NCI-H146 (cell line): ENCODE measurements around the gene DNMT1.

Experiments
- DNase-seq: peaks from one replicate; lab custom pipeline; 2025; lab: John Stamatoyannopoulos, UW

DNMT1 gene

DNA sequence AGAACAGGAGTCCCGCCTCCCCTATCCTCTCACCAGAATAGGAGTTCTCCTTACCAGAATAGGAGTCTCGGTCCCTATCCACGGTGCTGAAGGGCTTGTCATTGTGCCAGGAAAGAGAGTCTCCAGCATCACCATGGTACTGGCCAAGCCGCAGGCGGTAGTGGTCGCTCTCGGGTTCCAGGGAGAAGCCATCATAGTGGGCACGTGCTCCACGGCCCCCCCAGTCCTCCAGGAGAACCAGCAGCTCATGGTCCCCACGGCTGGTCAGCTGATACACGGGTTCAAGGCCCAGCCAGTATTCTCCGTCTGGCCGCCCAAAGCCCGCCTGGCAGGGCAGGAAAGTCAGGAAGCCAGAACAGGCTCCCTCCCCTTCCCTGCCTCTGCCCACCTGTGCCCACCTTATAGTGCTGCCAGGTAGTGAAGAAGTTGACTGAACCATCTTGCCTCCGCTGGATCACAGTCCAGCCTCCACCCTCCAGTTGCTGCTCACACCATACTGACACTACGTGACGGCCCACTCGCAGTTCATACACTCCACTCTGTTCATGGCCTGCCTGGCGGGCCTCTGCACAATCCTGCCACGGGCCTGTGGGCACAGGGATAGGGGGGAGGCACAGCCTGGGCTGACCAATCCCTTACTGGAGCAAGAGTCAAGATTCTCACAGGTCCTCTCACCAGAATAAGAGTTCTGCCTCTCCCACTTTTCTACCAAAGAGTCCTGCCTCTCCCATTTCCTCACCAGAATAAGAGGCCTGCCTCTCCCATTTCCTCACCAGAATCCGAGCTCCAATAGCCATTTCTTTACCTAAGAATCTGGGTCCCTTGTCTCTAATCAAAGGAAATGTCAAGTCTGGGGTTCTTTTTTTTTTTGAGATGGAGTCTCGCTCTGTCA lies 101.2 kb downstream of the DNMT1 start:
- DNase-seq: no peak

DNA sequence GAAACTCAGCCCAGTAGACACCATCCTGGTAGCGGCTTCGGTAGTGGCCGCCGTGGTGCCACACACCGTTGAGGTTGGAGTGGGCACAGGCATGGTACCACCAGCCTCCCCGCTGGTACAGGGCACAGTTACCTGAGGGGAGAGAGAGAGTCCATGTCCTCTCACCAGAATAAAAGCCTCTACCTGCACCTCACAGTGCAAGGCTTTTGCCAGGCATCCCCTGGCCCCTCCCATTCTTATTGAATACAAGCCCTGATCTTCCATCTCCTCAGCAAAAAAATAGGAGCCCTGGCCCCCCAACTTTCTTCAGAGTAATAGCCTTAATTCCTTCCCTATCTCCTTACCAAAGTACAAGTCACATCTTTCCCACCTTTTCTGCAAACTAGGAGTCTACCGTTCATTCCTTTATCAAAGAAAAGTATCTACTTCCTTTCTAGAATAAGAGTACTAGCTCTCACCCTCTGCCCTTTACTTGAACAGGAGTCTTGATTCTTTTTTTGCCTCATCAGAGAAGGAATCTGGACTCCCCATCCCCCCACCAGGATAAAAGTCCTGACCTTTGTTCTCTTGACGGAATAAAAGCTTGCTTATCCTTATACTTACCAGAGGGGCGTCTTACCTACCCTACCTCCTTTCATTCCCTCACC lies 102.0 kb downstream of the DNMT1 start:
- no peak for DNase-seq

DNA sequence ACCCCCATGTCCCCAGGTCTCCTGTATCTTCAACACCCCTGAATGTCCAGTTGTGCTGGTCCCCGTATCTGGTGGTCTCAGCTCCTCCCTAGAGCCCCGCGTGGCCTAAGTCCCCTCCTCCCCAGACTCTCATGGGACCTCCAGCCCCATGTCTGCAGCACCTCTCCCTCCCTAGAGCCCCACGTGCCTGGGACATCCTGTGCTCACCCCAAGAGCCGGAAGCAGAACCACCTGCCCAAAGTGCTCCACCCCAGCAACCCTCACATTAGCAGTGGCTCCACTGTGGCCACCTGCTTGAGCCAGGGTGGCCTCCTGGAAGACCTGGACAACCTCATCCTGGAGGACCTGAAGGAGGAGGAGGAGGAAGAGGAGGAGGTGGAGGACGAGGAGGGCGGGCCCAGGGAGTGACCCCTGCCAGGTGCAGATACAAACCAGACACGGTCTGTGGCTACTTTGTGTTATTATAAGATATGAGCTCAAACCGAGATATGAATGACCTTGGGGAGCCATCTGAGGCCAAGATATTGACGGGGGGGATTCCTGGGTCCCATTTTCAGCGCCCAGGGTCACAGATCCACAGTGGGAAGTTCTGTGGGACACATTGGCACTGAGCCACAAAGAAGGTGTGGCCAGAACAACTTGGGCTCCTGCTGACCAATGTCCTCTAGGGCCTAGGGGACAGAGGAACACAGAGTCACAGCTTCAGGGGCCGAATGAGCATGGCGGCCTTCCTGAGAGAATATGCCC lies 102.7 kb downstream of the DNMT1 start:
- no peak for DNase-seq

DNA sequence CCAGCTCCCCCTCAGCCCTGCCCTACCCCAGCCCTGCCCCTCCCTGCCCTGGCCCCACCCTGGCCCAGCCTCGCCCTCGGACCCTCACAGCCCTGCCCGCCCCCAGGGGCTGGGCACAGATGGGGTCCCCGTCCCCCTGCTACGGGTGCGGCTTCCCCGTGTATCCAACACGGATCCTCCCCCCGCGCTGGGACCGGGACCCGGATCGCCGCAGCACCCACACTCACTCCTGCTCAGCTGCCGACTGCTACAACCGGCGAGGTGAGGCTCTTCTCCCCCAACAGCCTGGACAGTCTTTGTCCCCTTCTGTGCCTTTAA lies 103.4 kb downstream of the DNMT1 start:
- DNase-seq: no peak

DNA sequence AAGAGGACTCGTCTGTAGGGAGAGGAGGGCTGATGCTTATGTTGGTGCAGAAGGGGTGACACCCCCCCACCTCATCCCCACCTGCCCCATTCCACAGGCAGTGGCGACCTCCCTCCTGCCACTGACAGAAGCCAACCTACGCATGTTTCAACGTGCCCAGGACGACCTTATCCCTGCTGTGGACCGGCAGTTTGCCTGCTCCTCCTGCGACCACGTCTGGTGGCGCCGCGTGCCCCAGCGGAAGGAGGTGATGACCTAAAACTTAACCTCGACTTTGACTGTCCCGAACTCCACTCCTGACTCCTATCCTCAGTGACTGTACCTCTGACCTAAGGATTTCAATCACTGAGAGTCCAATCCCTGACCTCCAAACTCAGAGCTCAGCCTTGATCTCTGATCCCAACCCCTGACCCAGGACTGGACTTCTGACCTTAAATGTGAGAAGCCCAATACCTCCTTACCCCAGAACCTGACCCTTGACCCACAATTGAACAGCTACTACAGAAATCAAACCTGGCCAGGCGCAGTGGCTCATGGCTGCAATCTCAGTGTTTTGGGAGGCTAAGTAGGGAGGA lies 104.9 kb downstream of the DNMT1 start:
- DNase-seq: no peak

DNA sequence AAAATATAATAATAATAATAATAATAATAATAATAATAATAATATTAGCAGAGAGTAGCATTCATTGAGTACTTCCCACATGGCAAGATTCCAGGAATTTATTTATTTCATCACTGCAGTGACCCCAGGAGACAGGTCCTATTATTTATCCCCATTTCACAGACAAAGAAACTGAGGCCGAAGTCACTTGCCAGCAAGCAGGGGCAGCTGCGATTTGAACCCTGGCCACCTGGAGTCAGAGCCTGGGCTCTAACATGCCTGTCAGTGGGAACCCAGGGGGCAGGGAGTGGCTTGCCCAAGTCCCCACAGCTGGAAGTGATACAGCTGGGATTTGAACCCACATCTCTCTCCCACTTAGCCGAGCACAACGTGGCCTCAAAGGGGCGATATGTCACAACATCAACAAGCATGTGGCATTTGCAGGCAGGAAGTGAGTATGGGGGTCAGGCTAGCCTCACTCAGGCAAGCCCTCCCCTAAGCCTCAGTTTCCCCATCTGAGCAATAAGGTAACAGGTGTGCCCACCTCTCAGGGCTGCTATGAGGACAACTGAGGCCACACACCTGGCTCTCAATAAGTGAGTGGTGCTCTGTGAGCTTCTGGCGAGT lies 105.7 kb downstream of the DNMT1 start:
- no peak for DNase-seq

DNA sequence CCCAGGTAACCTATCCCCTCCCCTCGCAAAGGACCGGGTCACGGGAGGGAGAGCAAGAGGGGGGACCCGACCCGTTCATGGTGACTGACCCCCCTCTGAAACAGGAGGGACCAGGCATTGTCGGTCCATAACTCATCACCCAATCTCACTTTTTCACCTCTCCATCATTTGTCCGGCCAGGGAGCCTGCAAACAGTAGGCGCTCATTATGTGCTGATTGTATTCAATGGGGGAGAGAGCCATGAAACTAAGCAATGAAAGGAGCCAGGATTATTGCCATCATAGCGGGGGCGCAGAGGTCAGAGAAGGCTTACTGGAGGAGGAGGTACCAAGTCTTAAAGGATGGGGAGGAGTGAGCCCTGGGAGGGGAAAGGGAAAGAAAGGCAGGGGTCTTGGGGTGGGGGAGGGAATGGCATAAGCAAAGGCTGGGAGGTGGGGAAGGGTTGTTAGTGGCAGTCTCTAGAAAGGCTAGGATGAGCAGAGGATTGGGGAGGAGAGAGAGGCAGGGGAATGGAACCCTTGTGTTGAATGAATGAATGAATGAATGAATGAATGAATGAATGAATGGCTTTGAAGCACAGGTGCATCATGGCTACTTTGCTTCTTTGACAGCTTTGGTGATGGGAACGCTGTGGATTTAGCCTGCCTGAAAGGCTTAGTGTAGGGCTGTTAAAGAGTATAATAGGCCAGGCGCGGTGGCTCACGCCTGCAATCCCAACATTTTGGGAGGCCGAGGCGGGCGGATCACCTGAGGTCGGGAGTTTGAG lies 107.3 kb downstream of the DNMT1 start:
- DNase-seq: no peak

DNA sequence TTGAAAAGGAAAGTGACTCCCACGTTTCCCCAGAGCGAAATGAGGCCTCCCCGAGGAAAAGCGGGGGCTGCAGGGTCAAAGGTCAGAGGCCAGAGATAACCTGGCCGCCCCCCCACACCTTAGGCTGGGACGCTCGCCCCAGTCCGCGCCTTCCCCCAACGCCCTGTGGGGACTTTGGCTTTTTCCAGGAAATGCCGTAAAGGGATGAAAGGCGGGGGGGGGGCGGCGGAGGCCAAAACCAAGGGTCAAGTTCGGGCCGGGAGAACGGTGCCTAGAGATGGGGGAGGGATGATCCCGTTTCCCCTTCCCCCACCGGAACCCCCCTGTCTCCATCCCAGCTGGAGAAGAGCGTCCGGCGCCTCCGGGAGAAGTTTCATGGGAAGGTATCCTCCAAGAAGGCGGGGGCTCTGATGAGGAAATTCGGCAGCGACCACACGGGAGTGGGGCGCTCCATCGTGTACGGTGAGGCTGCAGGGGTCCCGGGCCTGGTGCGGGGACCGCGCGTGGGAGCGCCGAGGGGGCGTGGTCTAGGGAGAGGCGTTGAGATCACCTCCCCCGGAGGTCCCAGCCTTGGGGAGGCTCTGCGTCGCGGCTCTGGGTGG lies 108.1 kb downstream of the DNMT1 start:
- DNase-seq: no peak

DNA sequence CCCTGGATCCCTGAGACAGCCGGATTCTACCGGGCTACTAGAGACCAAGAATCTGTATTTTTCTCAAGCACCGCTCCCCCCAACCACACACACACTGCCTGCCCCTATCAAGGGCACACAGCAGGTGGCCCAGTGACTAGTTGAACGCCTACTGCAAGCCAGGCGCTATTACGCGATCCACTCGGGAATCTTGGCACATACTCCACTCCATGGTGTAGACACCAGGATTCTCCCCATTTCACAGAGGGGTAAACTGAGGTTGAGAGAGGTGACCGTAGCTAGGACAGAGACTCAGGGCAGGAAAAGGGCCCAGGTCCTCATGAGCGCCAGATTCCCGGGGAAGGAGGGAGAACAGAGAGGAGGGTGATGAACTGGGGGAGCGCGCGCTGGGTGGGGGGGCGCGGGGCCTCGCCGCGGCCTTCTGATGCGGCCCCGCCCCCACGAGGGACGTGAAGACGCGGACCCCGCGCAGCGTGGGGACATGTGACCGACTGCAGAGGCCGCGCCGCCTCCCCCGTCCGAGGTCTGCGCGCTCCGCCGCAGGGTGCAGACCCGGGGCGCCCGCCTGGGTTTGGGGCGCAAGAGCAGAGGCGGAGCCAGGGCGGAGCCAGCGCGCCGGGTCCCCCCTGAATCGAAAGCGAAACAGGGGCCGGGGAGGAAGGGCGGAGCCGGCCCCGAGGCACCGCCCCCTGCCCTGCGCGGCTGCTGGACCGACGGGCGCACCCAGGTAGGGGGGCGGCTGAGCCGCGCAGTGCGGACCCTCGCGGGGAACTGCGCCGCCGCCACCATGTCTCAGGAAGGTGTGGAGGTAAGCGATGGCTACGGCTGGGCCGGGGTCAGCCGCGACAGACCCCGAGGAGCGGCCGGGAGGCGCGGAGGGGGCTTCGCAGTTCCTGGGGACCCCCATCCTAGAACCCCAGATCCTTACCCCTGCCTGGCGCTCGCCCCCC lies 108.8 kb downstream of the DNMT1 start, which contains the start of gene SHFL:
Gene SHFL, plus strand, starts transcription at position 677 of the 950 bp plus-strand sequence. Its CDS starts 111 bp downstream, at position 788.
- DNase-seq: no peak

DNA sequence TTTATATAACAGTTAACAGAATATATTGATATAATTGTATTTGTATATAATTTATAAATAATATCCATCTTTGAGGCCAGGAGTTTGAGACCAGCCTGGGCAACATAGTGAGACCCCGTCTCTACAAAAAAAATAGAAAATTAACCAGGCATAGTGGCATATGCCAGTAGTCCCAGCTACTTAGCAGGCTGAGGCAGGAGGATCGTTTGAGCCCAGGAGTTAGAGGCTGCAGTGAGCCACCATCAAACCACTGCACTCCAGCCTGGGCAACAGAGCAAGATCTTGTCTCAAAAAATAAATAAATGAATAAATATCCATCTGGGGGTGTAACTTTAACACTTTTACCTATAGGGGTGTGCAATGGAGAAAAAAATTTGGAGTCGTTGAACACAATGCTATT lies 110.0 kb downstream of the DNMT1 start:
- DNase-seq: no peak

DNA sequence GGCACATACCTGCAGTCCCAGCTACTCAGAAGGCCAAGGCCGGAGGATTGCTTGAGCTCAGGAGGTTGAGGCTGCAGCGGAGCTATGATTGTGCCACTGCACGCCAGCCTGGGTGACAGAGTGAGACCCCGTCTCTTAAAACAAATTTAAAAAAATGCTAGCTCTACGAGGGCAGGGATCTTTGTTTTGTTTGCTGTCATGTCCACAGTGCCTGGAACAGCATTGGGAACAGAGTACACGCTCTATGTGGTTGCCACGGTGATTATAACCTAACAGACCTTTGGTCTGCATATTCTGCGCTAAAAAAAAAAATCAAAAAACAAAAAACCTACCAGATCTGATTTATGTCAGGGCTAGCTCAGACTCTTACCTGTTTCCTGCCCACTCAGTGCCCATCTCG lies 110.8 kb downstream of the DNMT1 start:
- DNase-seq: no peak
